GM21723 (cell line): ENCODE data around the gene MCM3AP.

Experiments
- ATAC-seq: cut with Tn5 transposase; IDR thresholded peaks from one replicate; pipeline ENCODE4 v1.9.1; 2021; ENCODE audit warnings: mild to moderate bottlenecking, moderate library complexity; ENCODE audit not compliant: unreplicated experiment

Gene MCM3AP

DNA sequence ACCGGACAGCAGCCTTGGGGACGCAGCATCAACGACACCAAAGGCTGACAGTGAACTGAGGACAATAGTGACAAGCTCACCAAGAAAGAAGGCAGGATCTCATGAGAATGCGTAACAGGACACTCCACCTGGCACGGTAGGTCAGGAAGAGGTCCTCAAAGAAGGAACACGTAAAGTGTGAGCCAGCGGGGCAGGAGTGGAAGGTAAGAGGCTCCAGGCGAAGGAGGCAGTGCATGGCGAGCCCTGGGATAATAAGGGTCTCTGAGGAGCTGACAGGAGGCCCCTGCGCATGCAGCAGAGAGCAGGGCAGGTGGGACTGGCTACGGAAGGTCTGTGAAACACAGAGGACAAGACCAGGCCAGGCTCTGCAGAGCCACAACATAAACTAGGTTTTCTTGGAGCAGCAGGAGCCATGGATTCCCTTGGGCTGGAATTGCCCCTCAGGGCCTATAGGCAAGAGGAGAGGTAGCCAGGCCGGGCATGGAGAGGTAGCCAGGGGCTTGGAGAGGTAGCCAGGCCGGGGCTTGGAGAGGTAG lies 65.1 kb downstream of the MCM3AP start:
- no peak for ATAC-seq

DNA sequence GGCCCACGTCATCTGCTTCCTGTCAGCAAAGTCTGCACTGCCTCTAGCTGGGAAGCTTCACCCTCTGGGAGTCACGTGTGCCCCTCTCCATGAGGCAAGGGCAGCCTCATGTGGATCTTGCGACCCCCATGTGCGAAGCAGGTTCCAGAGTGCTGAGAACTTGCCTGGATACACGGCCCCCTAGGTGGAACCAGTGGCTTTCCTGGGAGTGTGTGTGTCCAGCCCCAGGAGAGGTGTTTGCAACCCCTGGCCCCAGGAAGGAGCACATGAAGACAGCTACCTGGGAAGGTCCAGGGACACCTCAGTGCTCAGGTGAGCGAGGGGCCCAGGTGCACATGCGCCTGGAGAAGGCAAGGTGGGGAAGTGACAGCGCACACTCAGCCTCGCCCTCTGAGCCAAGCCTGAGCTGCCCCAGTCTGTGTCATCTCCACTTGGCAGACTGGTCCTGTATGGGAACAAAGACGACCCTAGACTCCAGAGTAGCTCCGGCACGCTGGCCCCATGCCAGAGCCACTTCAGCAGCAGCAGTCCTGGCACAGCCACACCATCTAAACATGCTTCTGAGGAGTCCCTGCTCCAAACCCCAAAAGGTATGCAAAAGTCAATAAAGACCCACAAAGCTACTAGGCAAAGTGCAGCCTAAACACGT lies 65.7 kb downstream of the MCM3AP start:
- no peak for ATAC-seq

- no peak for ATAC-seq
These were observed 66.4 kb downstream of the MCM3AP start for GRCh38 chr21:46218906-46219590.

DNA sequence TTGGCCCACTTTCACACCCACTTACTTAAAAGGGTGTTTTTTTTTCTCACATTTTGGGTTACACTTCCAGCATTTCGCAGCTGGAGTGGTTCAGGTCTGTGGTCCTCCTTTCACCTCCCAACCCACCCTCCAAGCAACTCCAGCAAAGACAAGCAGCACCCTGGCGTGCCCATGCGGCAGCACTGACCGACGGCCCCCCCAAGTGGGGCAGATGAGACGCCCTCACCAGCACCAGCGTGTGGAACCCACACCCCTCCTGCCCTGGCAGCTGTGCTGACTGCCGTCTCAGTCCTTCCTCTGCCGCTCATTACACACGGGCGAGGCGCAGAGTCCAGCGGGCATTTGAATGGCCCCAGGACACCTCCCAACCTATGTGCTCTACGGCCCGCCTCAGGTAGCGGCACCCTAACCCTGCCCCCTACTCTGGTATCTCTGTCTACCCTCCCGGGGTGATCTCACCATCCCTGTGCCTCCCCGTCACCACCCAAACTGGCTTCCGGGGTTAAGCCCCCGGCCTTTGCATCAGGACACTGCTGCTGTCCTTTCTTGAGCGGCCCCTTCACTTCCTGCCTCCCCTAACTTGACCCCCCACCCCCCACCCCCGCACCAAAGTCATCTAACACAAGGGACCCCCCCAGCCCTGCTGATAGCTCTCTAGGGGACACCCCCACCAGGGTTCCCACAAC lies 67.8 kb downstream of the MCM3AP start:
- ATAC-seq: no peak

DNA sequence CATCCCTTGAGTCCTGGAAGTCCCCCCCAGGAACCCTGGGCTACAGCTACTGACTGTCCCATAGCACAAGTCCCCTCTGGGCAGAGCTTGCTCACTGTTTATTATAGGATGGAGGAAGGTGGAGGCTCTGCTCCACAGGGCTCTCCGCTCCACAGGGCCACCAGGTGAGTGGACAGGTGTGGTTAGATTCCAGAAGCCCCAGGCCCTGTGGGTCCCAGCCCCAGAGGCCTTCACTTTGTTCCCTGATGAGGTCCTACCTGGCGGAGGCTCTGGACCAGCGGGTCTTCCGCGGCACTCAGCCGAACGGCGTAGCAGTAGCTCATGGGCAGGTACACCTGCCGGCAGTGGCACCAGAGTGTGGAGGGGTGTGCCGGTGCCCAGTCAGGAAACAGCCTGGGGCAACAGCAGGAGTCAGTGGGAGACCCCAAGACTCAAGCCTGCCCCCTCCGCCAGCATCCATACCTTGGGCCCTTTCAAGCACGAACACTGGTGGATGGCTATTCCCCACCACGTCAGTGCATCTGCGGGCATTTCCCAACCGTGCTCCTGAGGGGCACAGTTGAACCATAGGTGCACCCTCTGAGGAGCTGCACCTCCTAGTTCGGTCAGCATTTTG lies 69.2 kb downstream of the MCM3AP start:
- ATAC-seq: no peak

- no peak for ATAC-seq
These were observed 69.8 kb downstream of the MCM3AP start for GRCh38 chr21:46215436-46216131.

DNA sequence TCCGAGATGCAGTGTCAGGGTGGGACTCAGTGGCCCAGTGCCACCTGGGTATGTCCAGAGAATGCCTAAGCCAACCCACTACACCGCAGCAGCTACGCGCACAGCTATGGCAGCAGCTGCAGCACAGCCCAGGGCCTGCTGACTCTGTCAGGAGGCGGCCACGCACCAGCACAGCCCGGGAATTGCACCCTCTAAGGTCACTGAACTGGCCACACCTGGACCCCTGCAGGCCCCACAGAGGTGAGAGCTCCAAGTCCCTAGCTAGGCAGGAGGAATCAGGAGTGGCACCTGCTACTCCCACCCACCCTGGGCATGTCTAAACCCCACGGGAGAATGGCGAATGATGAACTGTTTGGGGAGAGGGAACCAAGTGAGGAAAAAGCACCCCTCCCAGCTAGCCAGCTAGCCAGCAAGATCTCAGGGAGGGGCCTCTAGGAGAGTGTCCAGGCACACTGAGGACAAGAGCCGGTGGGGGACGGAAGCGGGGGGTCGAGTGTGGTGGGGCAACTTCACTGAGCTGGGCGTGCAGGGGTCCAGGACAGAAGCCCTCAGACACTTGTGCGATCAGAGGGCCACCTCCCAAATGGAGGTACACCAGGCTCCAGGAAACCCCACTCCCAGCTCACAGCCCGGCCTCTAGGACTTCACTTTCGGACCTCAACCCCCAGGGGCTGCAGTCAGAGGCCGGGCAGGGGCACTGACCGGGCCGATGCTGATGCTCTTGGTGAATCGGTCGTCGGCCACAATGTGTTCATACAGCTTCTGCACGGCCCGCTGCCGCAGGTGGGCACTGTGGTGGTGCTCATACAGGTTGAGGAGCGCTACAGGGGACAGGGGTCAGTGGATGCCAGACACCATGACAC lies 70.7 kb downstream of the MCM3AP start:
- ATAC-seq: no peak

DNA sequence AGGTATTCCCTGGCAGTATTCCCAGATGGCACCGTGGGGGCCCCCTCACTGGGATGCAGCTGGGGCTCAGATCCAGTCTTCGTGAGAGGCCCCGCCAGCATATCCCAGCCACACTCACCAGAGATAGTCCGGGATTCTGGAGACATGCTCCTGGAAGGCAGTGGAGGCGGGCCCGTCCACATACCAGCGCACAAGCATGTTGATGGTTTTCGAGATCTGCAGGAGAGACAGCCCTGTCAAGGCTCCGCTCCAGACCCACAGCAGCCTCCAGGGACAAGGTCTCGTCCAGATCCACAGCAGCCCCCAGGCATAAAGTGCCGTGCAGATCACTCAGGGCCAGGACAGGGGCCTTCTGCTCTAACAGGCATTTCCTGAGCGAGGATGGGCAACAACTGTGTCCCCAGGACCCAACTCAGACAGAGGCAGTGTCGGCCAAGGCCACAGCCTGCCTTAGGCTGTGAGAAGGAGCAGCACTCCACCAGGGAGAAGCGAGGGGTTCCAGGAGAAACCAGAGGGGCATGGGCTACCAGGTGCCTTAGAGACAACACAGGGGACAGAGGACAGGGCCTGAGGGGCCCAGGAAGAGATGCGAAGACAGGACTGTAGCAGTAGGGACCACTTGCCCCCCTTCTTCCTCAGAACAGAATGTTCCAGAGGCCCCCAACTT lies 71.7 kb downstream of the MCM3AP start:
- no peak for ATAC-seq

GRCh38 chr21:46212721-46213484 lies 72.5 kb downstream of the MCM3AP start:
- no peak for ATAC-seq

GRCh38 chr21:46211786-46212720 lies 73.4 kb downstream of the MCM3AP start:
- ATAC-seq: no peak

DNA sequence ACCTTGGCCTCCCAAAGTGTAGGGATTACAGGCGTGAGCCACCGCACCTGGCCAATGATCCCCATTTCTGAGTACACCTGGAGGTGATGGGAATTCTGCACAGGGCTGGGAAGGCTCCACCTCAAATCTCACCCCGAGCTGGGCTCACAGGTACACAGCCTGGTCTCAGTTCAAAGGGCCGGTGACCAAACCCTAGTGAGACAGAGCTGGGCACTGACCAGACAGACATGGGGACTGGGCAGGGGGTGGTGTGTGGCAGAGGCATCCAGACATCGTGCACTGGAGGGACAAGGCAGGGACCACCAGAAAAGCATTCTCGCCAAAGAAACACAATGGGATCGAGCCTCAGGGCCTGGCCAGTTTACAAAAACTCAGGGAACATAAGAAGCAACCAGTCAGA lies 74.0 kb downstream of the MCM3AP start:
- no peak for ATAC-seq

- ATAC-seq: no peak
These were observed 74.9 kb downstream of the MCM3AP start for GRCh38 chr21:46210378-46211136.

DNA sequence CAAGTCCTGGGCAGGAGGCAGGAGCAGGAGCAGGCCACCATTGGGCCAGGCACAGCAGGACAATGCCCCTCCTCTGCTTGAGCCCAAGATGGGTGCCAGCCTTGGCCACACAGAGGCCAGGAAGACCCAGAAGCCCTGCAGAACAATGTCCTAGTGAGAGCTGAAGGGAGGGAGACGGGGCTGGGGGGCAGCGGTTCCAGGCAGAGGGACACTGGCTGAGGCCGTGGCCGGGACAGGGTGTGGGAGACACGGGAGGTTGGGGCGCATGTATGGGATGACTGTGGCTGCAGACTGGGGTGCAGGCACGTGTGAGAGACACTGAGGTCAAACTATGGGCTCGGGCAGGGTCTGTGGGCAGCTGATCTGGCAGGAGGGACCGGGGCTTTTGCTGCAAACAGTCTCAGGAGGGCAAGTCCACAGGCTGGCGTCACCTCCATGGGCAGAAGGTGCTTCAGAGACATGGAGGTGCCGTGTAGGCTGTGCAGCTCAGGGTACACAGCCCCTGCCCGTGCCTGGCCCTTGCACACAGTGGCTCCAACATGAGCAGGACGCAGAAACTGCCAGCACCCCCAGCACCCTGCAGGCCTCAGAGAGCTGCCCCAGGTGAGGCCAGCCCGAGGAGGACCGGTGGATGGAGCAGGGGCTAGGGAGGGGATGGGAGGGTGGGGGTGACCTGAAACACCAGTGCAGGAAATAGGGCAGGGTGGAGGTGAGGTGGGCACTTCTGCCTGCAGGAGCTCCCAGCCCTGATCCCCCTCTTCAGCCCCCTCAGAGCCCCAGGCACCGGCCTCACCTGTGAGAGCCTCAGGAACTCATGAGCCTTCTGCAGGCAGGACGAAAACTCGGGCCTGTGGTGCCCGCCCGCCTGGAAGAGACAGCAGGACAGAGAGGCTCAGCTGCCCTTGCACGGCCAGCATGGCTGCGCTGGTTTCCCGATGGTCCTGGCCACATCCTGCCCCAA lies 76.4 kb downstream of the MCM3AP start:
- ATAC-seq: no peak

- no peak for ATAC-seq
These were observed 77.4 kb downstream of the MCM3AP start for GRCh38 chr21:46207920-46208591.
